Neutrophil (primary cell): ENCODE data around the gene SRRT.
A peak's percentile ranks its signal among the peaks of the same experiment; 100 is the strongest.

ENCODE experiments used
- H3K27ac ChIP-seq: fragments of 200-600 bp; sonication (generic); 2 replicates; pipeline ENCODE4 v1.5.1; 2016; ENCODE audit warnings: mild to moderate bottlenecking, moderate library complexity
- H3K27me3 ChIP-seq: fragments of 200-600 bp; sonication (generic); 2 replicates; pipeline ENCODE4 v1.6.0; 2016; ENCODE audit warnings: mild to moderate bottlenecking
- H3K36me3 ChIP-seq: fragments of 200-600 bp; sonication (generic); 2 replicates; pipeline ENCODE4 v1.5.1; 2017
- H3K4me1 ChIP-seq, 2 experiments: fragments of 200-600 bp in 1 of 2; sonication (generic) in 1 of 2; 1 replicate in 1 of 2; 2 replicates in 1 of 2; pipeline versions ENCODE4 v1.5.1 to v1.6.1; 2013 to 2016; ENCODE audit warnings: low read depth in 1 of 2, low read length in 1 of 2, mild to moderate bottlenecking in 1 of 2, moderate library complexity in 1 of 2; ENCODE audit not compliant: control insufficient read depth in 1 of 2, insufficient read depth in 1 of 2
- H3K4me3 ChIP-seq, 2 experiments: fragments of 200-600 bp in 1 of 2; sonication (generic) in 1 of 2; 1 replicate in 1 of 2; 2 replicates in 1 of 2; pipeline ENCODE4 v1.5.1; 2013 to 2016; ENCODE audit warnings: low read depth in 1 of 2, low read length in 1 of 2, mild to moderate bottlenecking in 1 of 2, moderate library complexity in 1 of 2
- H3K9me3 ChIP-seq: fragments of 200-600 bp; sonication (generic); 2 replicates; pipeline ENCODE4 v1.5.1; 2016
- CTCF ChIP-seq: fragments of 200-600 bp; sonication (generic); IDR thresholded peaks from 2 replicates; pipeline ENCODE4 v1.5.1; 2016; ENCODE audit warnings: antibody characterized with exemption

SRRT gene

GRCh38 chr7:100836812-100837098 lies 38.1 kb upstream of the SRRT start:
- Histone ChIP-seq H3K36me3 (no peaks in the 10 kb centered on the region), H3K27me3 (peaks cover 26% of the 10 kb centered on the region)

DNA sequence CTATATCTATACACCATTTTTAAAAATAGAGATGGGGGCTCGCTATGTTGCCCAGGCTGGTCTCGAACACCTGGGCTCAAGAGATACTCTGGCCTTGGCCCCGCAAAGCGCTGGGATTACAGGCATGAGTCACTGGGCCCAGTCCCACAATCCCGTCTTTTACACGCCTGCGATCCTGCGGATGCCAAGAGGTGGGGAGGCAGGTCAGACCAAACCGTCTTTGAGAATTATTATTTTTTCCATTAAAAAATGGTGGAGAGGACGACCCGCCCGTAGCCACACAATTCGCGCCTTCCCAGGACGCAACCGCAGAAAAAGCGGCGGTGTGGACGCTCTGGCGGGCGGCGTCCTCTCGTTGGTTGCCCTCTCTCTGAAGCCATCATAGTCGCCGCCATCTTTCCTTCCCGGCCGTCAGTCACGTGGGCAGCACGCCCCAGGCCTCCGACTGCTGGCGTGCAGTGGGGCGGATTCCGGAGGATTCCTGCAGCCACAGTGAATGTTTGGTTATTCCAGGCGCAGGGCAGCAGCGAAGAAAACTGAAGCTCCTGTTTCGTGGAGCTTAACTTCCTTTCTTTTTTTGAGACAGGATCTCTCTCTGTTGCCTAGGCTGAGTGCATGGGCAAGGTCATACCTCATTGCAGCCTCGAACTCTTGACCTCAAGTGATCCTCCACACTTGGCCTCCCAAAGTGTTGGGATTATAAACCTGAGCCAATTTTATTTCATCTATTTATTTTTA lies 37.6 kb upstream of the SRRT start:
- Histone ChIP-seq H3K9me3 (no peaks in the 10 kb centered on the region), H3K4me1 (peaks cover 9 to 10% of the 10 kb centered on the region in 2 experiments), H3K27ac (peak overlapping the region; percentile 29), H3K27me3 (peaks cover 21% of the 10 kb centered on the region), H3K4me3 (peak overlapping the region; percentile 63 to 66), H3K36me3 (no peaks in the 10 kb centered on the region)
- no peak for TF ChIP-seq CTCF

More at GRCh38 chr7:100836812-100837098, 38.1 kb upstream of the SRRT start:
- Histone ChIP-seq H3K4me1 (peaks cover 9 to 10% of the 10 kb centered on the region in 2 experiments), H3K27ac (no peak overlapping the region), H3K4me3 (peak overlapping the region; percentile 63 to 66), H3K9me3 (no peaks in the 10 kb centered on the region)
- no peak for TF ChIP-seq CTCF

DNA sequence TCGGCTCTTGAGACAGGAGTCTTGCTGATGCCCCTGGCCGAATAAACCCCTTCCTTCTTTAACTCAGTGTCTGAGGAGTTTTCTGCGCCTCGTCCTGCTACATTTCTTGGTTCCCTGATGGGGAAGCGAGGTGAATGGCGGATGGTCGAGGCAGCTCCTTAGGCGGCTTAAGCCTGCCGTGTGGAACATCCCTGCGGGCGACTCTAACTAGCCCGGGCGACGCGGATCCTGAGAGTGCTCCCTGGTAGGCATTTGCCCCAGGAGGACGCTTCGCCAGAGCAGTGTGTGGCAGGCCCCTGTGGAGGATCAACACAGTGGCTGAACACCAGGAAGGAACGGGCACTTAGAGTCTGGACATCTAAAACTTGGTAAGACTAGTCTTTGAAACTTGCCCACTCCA lies 35.5 kb upstream of the SRRT start:
- H3K9me3 ChIP-seq, result no peaks in the 10 kb centered on the region
- no peak overlapping the region for H3K27ac ChIP-seq
- no peaks in the 10 kb centered on the region for H3K36me3 ChIP-seq
- TF ChIP-seq CTCF, result no peak
- H3K4me1 ChIP-seq, result peaks cover 9 to 10% of the 10 kb centered on the region in 2 experiments
- peaks cover 3% of the 10 kb centered on the region for H3K27me3 ChIP-seq
- H3K4me3 ChIP-seq, result no peak overlapping the region

GRCh38 chr7:100840470-100841100 lies 34.3 kb upstream of the SRRT start:
- H3K36me3 ChIP-seq, result no peaks in the 10 kb centered on the region
- no peaks in the 10 kb centered on the region for H3K27me3 ChIP-seq
- TF ChIP-seq CTCF, result no peak
- no peak overlapping the region for H3K27ac ChIP-seq
- no peaks in the 10 kb centered on the region for H3K9me3 ChIP-seq
- peaks cover 9 to 10% of the 10 kb centered on the region in 2 experiments for H3K4me1 ChIP-seq
- no peak overlapping the region for H3K4me3 ChIP-seq

GRCh38 chr7:100847360-100847759 lies 27.5 kb upstream of the SRRT start:
- H3K27me3 ChIP-seq, result peaks cover 4% of the 10 kb centered on the region
- no peak for TF ChIP-seq CTCF
- peaks cover 7 to 8% of the 10 kb centered on the region in 2 experiments for H3K4me1 ChIP-seq
- no peaks in the 10 kb centered on the region for H3K36me3 ChIP-seq
- H3K27ac ChIP-seq, result no peak overlapping the region
- H3K9me3 ChIP-seq, result no peaks in the 10 kb centered on the region
- no peak overlapping the region for H3K4me3 ChIP-seq
